HCT116 (cell line): ENCODE results near the gene ZFPL1. TPM values are rescaled to one million over a fixed set of nuclear protein-coding genes. Genes with fewer than 3 reads are reported as not detected.
A peak's percentile ranks its signal among the peaks of the same experiment; 100 is the strongest.

ENCODE experiments used
- ATAC-seq: fragments of 200-7000 bp; cut with Tn5 transposase; 2 replicates; pipeline ENCODE4 v1.9.1; 2020; ENCODE audit warnings: mild to moderate bottlenecking, moderate library complexity
- BruUV-seq: library from RNA; stranded (reverse); fragments of 400-500 nt; replicated peaks from 2 replicates; lab custom pipeline; 2021; lab: Mats Ljungman, UMichigan
- CTCF ChIA-PET: fragments of 300-600 bp; sonication (Branson Sonifier 250); formaldehyde crosslinking; loops from one replicate; lab custom pipeline; 2021; ENCODE audit warnings: antibody characterized with exemption; lab: Charles Lee
- POLR2A ChIA-PET: fragments of 300-600, 350-600 bp; sonication (Branson Sonifier 250); formaldehyde crosslinking; loops from one replicate; lab custom pipeline; 2021; ENCODE audit warnings: antibody characterized with exemption; lab: Charles Lee
- RAD21 ChIA-PET, 2 experiments: fragments of 300-600 bp; sonication (Branson Sonifier 250); formaldehyde crosslinking; loops; one replicate each; lab custom pipeline; 2023; ENCODE audit warnings: low total read pairs in 2 of 2; ENCODE audit not compliant: uncharacterized antibody in 2 of 2, unreplicated experiment in 2 of 2, low non-redundant PET in 1 of 2; lab: Charles Lee
- DNase-seq: peaks from one replicate; pipeline ENCODE4 v3.0.0-alpha.2; 2010; ENCODE audit warnings: low read depth, low spot score
- H2AFZ ChIP-seq: fragments of 200-600 bp; shearing (Covaris generic), sonication (generic); 2 replicates; pipeline ENCODE4 v1.6.1; 2017; ENCODE audit warnings: low read depth, mixed run types, mixed read lengths, antibody characterized with exemption, low read length; ENCODE audit not compliant: poor library complexity, severe bottlenecking
- H3K27ac ChIP-seq: 2 replicates; pipeline ENCODE4 v1.5.1; 2012; ENCODE audit warnings: low read depth, low read length
- H3K27me3 ChIP-seq: fragments of 200-600 bp; sonication (generic); 2 replicates; pipeline ENCODE4 v1.6.1; 2016; ENCODE audit warnings: mixed run types, low read length, mixed read lengths; ENCODE audit not compliant: insufficient read depth
- H3K36me3 ChIP-seq, 2 experiments: fragments of 200-500 bp in 1 of 2; fragments of 200-600 bp in 1 of 2; sonication (Bioruptor generic) in 1 of 2; sonication (generic) in 1 of 2; 2 replicates each; pipeline versions ENCODE4 v1.5.1 to v1.6.1; 2014 to 2016; ENCODE audit warnings: low read length in 2 of 2, inconsistent platforms in 1 of 2, mixed read lengths in 1 of 2, mixed run types in 1 of 2; ENCODE audit not compliant: insufficient read depth in 2 of 2, control insufficient read depth in 1 of 2
- H3K4me1 ChIP-seq, 2 experiments: fragments of 200-600 bp in 1 of 2; sonication (generic) in 1 of 2; 2 replicates each; pipeline versions ENCODE4 v1.5.1 to v1.6.1; 2012 to 2017; ENCODE audit warnings: low read length in 2 of 2, inconsistent platforms in 1 of 2, mild to moderate bottlenecking in 1 of 2, mixed read lengths in 1 of 2, mixed run types in 1 of 2, moderate library complexity in 1 of 2; ENCODE audit not compliant: insufficient read depth in 2 of 2, control insufficient read depth in 1 of 2
- H3K4me2 ChIP-seq: fragments of 200-600 bp; sonication (generic); 2 replicates; pipeline ENCODE4 v1.6.1; 2017; ENCODE audit warnings: mixed run types, low read length, mixed read lengths
- H3K4me3 ChIP-seq, 2 experiments: fragments of 200-600 bp in 1 of 2; sonication (generic) in 1 of 2; replicated peaks in 1 of 2; 2 replicates each; pipeline ENCODE4 v1.5.1; 2011 to 2016; ENCODE audit warnings: low read length in 2 of 2, control low read depth in 1 of 2, low read depth in 1 of 2, mild to moderate bottlenecking in 1 of 2, mixed read lengths in 1 of 2, mixed run types in 1 of 2
- H3K79me2 ChIP-seq: fragments of 200-600 bp; sonication (generic); 2 replicates; pipeline ENCODE4 v1.6.1; 2017; ENCODE audit warnings: mild to moderate bottlenecking, mixed run types, low read length, moderate library complexity, mixed read lengths; ENCODE audit not compliant: insufficient read depth
- H3K9ac ChIP-seq: fragments of 200-600 bp; sonication (generic); 2 replicates; pipeline ENCODE4 v1.6.1; 2016; ENCODE audit warnings: low read length, mixed read lengths
- H3K9me2 ChIP-seq: fragments of 200-600 bp; sonication (generic), shearing (Covaris generic); 2 replicates; pipeline ENCODE4 v1.6.1; 2017; ENCODE audit warnings: mixed run types, mild to moderate bottlenecking, moderate library complexity; ENCODE audit not compliant: insufficient read depth
- H3K9me3 ChIP-seq, 2 experiments: fragments of 200-500 bp in 1 of 2; fragments of 200-600 bp in 1 of 2; sonication (Bioruptor generic) in 1 of 2; sonication (generic) in 1 of 2; 2 replicates each; pipeline ENCODE4 v1.6.1; 2014 to 2017; ENCODE audit warnings: low read length in 2 of 2, mixed read lengths in 2 of 2, inconsistent platforms in 1 of 2, low read depth in 1 of 2, mild to moderate bottlenecking in 1 of 2, mixed run types in 1 of 2, moderate library complexity in 1 of 2; ENCODE audit not compliant: control insufficient read depth in 1 of 2, insufficient read depth in 1 of 2
- H4K20me1 ChIP-seq: fragments of 200-600 bp; sonication (generic), shearing (Covaris generic); 2 replicates; pipeline ENCODE4 v1.6.1; 2017; ENCODE audit warnings: mixed run types, mild to moderate bottlenecking, moderate library complexity; ENCODE audit not compliant: insufficient read depth
- EGR1 ChIP-seq: IDR thresholded peaks from 2 replicates; pipeline ENCODE4 v1.6.1; 2012; ENCODE audit warnings: low read depth
- ELF1 ChIP-seq: IDR thresholded peaks from 2 replicates; pipeline ENCODE4 v1.6.1; 2012; ENCODE audit warnings: low read depth, borderline replicate concordance
- EZH2 ChIP-seq: fragments of 200-600 bp; sonication (generic); IDR thresholded peaks from 2 replicates; pipeline ENCODE4 v1.6.1; 2017; ENCODE audit warnings: antibody characterized with exemption, mixed run types
- FOSL1 ChIP-seq: IDR thresholded peaks from 2 replicates; pipeline ENCODE4 v1.6.1; 2012; ENCODE audit warnings: low read depth
- SIN3A ChIP-seq: IDR thresholded peaks from 2 replicates; pipeline ENCODE4 v1.6.1; 2012; ENCODE audit warnings: low read depth
- SP1 ChIP-seq: IDR thresholded peaks from 2 replicates; pipeline ENCODE4 v1.6.1; 2012; ENCODE audit warnings: low read depth
- SRF ChIP-seq: IDR thresholded peaks from 2 replicates; pipeline ENCODE4 v1.6.1; 2012; ENCODE audit warnings: low read depth
- intact Hi-C: fragments of 100-400 bp; cut with micrococcal nuclease; formaldehyde crosslinking; loops from 2 replicates; pipeline ENCODE4 v1.10.0; 2022
- total RNA-seq: library from RNA; stranded (reverse); gene quantifications from one replicate; pipeline ENCODE4 v1.2.1, GENCODE V29; 2021; ENCODE audit not compliant: unreplicated experiment
- TF ChIP-seq, protein P1 (sequence below): IDR thresholded peaks from 2 replicates; pipeline ENCODE4 v1.6.1; 2012
- TF ChIP-seq, protein P2 (sequence below): IDR thresholded peaks from 2 replicates; pipeline ENCODE4 v1.6.1; 2012; ENCODE audit warnings: low read depth
- TF ChIP-seq, protein P3 (sequence below): IDR thresholded peaks from 2 replicates; pipeline ENCODE4 v1.6.1; 2011; ENCODE audit warnings: mild to moderate bottlenecking, low read length, moderate library complexity; ENCODE audit not compliant: insufficient replicate concordance; ENCODE audit errors: extremely low read depth

The ZFPL1 gene
- total RNA-seq, 1 experiment from 2014 or later: 35.3 TPM

DNA sequence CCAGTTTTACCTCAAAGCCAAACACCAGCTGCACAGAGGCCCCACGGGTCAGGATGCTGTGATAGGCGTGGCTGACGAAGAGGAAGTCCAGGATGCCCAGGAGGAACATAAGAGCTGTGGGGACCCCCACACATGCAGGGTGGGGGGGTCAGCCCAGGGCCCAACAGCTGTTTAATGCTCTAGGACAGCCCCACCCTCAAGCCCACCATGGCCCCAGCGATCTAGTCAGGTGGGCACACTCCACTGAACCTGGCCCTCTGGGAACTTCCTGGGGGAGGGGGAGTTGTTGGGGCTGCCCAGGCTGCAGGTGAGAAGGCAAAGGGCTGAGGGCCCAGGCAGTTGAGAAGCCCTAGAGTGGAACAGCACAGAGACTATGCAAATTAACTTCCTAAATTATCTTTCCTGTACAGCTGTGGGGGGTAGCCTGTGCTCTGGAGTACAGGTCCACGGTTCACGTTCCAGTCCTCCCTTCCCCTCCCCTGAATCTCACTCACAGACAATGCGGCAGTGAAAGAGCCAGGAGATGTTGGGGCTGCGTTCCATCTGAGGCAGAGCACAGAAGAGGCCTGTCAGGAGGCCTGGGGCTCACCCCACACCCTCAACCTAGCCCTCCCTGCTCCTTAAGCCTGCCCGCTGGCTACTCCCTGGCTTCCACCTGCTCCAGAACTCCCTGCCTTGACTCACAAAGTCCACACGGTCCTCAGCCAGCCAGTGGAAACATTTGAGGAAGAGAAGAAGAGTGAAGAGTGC is 48.4 kb downstream of the ZFPL1 start:
- intact Hi-C loops: no loop called here
- RAD21 ChIA-PET: no interaction called here
- POLR2A ChIA-PET: interaction anchor here (2.1 to 4.1 kb wide), 2 partner anchors 10 to 11 kb away, joined by 12 to 52 read pairs; partner anchors contain the start of genes FAU and MRPL49
- peaks cover 16 to 39% of the 10 kb centered on the region in 2 experiments; a peak in 3 of 4 replicates for H3K36me3 ChIP-seq
- DNase-seq: no peak
- TF ChIP-seq, protein P1, sequence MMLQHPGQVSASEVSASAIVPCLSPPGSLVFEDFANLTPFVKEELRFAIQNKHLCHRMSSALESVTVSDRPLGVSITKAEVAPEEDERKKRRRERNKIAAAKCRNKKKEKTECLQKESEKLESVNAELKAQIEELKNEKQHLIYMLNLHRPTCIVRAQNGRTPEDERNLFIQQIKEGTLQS: no peak
- TF ChIP-seq SIN3A: no peak
- TF ChIP-seq SRF: no peak
- no peak for TF ChIP-seq ELF1
- no peak for TF ChIP-seq SP1
- TF ChIP-seq FOSL1: no peak
- TF ChIP-seq EGR1: no peak
- TF ChIP-seq EZH2: no peak
- TF ChIP-seq, protein P2, sequence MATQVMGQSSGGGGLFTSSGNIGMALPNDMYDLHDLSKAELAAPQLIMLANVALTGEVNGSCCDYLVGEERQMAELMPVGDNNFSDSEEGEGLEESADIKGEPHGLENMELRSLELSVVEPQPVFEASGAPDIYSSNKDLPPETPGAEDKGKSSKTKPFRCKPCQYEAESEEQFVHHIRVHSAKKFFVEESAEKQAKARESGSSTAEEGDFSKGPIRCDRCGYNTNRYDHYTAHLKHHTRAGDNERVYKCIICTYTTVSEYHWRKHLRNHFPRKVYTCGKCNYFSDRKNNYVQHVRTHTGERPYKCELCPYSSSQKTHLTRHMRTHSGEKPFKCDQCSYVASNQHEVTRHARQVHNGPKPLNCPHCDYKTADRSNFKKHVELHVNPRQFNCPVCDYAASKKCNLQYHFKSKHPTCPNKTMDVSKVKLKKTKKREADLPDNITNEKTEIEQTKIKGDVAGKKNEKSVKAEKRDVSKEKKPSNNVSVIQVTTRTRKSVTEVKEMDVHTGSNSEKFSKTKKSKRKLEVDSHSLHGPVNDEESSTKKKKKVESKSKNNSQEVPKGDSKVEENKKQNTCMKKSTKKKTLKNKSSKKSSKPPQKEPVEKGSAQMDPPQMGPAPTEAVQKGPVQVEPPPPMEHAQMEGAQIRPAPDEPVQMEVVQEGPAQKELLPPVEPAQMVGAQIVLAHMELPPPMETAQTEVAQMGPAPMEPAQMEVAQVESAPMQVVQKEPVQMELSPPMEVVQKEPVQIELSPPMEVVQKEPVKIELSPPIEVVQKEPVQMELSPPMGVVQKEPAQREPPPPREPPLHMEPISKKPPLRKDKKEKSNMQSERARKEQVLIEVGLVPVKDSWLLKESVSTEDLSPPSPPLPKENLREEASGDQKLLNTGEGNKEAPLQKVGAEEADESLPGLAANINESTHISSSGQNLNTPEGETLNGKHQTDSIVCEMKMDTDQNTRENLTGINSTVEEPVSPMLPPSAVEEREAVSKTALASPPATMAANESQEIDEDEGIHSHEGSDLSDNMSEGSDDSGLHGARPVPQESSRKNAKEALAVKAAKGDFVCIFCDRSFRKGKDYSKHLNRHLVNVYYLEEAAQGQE: no peak
- TF ChIP-seq, protein P3, sequence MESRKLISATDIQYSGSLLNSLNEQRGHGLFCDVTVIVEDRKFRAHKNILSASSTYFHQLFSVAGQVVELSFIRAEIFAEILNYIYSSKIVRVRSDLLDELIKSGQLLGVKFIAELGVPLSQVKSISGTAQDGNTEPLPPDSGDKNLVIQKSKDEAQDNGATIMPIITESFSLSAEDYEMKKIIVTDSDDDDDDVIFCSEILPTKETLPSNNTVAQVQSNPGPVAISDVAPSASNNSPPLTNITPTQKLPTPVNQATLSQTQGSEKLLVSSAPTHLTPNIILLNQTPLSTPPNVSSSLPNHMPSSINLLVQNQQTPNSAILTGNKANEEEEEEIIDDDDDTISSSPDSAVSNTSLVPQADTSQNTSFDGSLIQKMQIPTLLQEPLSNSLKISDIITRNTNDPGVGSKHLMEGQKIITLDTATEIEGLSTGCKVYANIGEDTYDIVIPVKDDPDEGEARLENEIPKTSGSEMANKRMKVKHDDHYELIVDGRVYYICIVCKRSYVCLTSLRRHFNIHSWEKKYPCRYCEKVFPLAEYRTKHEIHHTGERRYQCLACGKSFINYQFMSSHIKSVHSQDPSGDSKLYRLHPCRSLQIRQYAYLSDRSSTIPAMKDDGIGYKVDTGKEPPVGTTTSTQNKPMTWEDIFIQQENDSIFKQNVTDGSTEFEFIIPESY: no peak
- TF ChIP-seq, all 23 proteins: peak for 0
- Histone ChIP-seq H4K20me1 (no peaks in the 10 kb centered on the region), H3K27ac (peak overlapping the region; percentile 42), H2AFZ (no peak overlapping the region), H3K27me3 (no peaks in the 10 kb centered on the region), H3K9me3 (no peaks in the 10 kb centered on the region), H3K4me2 (peak overlapping the region; percentile 95), H3K79me2 (peaks cover 27% of the 10 kb centered on the region), H3K4me3 (peak overlapping the region; percentile 81 to 98), H3K4me1 (peaks cover 9 to 28% of the 10 kb centered on the region in 2 experiments; a peak in 3 of 4 replicates), H3K9me2 (no peaks in the 10 kb centered on the region), H3K9ac (0 out of 2 replicates have a peak overlapping the region, but pooled peaks have one; percentile 89)
- CTCF ChIA-PET: no interaction called here
- ATAC-seq: no peak
- BruUV-seq: no TSS peak
